Mammary epithelial cell (primary cell): Measurements from ENCODE around the gene KLF5.

Source experiments
- CTCF ChIP-seq, 2 donors: IDR thresholded peaks in 1 of 2; conservative IDR thresholded peaks in 1 of 2; 2 replicates each; pipeline ENCODE4 v1.5.1; 2011 to 2012; ENCODE audit warnings: inconsistent platforms in 2 of 2, low read length in 2 of 2, mild to moderate bottlenecking in 2 of 2, control low read depth in 1 of 2, low read depth in 1 of 2; ENCODE audit not compliant: insufficient read depth in 1 of 2; ENCODE audit errors: extremely low read depth in 1 of 2
- EZH2 ChIP-seq: IDR thresholded peaks from 2 replicates; pipeline ENCODE4 v1.6.1; 2012; ENCODE audit warnings: low read length, inconsistent platforms, borderline replicate concordance

GRCh38 chr13:73035660-73036059 is 23.1 kb upstream of the KLF5 start:
- no peak for TF ChIP-seq EZH2
- TF ChIP-seq CTCF (conservative IDR thresholded peaks at IDR 0.05 in 1 of 2, IDR thresholded peaks at IDR 0.05 in 1 of 2; ENCODE audit: extremely low read depth in 1 of 2, insufficient read depth in 1 of 2, low read depth in 1 of 2, low read length in 2 of 2): no peak
